GM10266 (cell line): Measurements from ENCODE around the gene PRKCA.

Experiments used
- DNase-seq: peaks from one replicate; pipeline ENCODE4 v3.0.0; 2012; ENCODE audit errors: extremely low spot score
- CTCF ChIP-seq: IDR thresholded peaks from 2 replicates; pipeline ENCODE4 v1.5.1; 2012; ENCODE audit warnings: mild to moderate bottlenecking, low read depth; ENCODE audit not compliant: control insufficient read depth, insufficient read depth; ENCODE audit errors: missing control alignments

The PRKCA gene

DNA sequence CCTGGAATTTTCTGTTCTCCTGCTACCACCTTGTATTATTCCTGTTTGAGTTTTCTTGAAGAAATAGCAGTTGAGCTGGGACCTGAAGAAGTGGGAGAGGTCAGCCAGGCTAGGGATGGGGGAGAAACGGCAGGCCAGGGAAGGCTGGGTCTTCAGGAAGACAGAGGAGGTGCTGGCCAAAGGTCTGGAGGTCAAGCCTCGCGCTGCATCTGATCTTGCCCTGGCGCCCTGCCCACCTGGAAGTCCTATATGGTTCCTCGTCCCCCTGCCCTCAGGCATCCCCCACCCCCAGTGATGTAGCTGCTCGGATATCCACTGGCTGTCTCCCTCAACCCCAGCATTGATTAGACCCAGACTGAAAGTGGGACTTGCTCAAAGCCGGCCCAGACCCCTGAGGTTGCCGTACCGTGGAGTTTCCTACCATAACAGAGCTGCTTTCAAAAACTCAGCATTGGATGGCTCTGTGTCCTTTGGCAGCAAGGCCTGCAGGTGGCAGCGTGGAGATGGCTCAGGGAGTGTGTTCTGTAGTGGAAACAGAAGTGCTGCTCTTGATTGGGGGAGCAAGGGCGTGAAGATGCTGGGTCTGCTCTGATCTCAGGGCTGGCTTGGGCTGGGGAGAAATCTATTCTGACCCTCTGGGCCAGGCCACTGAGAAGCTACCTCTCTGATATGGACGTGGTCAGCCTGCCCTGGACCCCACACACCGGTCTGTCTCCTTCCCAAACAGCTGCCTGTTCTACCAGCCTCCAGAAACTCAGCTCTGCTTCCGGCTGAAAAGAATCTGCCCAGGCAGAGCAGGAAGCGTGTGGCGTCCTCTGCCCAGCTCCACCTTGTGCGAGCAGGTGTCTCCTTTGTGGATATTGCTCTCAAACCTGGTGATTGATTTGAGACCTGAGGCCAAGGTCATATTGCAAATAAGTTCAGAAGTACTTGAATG, 425.5 kb downstream of the PRKCA start:
- peak; percentile 77 for TF ChIP-seq CTCF
- peak; percentile 65 for DNase-seq

- no peak for DNase-seq
- TF ChIP-seq CTCF: no peak
Observed at GRCh38 chr17:66730461-66730923, 428.1 kb downstream of the PRKCA start.

- no peak for TF ChIP-seq CTCF
- DNase-seq: no peak
Observed at GRCh38 chr17:66733759-66734158, 431.3 kb downstream of the PRKCA start.

DNA sequence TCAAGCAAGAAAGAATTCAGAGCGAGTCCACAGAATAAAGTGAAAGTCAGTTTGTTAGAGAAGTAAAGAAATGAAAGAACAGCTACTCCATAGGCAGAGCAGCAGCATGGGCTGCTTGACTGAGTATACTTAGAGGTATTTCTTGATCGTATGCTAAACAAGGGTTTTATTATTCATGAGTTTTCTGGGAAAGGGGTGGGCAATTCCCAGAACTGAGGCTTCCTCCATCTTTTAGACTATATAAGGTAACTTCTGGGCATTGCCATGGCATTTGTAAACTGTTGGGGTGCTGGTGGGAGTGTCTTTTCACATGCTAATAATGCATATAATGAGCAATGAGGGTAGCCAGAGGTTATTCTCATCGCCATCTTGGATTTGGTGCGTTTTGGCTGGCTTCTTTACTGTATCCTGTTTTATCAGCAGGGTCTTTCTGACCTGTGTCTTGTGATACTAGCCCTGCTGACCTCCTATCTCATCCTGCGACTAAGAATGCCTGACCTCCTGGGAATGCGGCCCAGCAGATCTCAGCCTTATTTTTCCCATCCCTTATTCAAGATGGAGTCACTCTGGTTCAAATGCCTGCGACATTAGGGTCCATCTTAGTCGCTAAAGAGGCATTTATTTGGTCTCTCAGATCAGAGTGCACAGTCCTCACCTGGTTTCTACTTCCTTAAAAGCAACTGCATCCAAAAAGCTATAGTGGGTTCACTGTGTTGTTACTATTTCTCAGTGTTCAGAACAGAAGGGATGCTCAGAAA, 432.0 kb downstream of the PRKCA start:
- DNase-seq: no peak

GRCh38 chr17:66737524-66737923, 435.1 kb downstream of the PRKCA start:
- DNase-seq: no peak

More for the DNA sequence above, 432.0 kb downstream of the PRKCA start:
- no peak for TF ChIP-seq CTCF

DNA sequence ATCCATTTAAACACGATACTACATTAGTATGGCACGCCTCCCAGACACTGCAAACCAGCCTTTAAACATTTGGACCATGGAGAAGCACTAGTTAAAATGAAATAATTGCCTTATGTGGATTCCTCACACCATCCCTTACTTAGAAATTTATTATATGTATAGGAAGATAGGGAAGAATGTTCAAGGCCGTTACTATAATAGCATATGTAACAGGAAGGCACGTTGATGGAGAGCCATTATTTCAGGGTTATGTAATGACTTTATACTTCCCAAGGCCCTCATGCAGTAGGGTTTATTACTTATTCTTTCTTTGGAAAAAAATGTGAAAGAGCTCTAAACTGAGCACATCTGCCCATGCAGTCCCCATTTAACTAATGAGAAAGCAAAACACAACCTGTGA, 435.9 kb downstream of the PRKCA start:
- no peak for DNase-seq
- TF ChIP-seq CTCF: no peak

More at GRCh38 chr17:66737524-66737923, 435.1 kb downstream of the PRKCA start:
- no peak for TF ChIP-seq CTCF

GRCh38 chr17:66739553-66739952, 437.1 kb downstream of the PRKCA start:
- no peak for TF ChIP-seq CTCF
- no peak for DNase-seq
